Neural cell (in vitro differentiated cells): ENCODE data around the gene PAGE4. TPM values are rescaled to one million over a fixed set of nuclear protein-coding genes. Genes with fewer than 3 reads are reported as not detected.

ENCODE experiments used
- H2AFZ ChIP-seq: fragments of 200-600, 300-800 bp; sonication (generic), shearing (Covaris generic); 2 replicates; pipeline ENCODE4 v1.6.0; 2014; ENCODE audit warnings: low read depth, mild to moderate bottlenecking, antibody characterized with exemption, low read length, moderate library complexity
- H3F3A ChIP-seq: fragments of 200-600 bp; shearing (Covaris generic); 2 replicates; pipeline ENCODE4 v1.6.1; 2016; ENCODE audit warnings: mild to moderate bottlenecking, moderate library complexity, mixed read lengths, antibody characterized with exemption, low read length; ENCODE audit not compliant: insufficient read depth, poor library complexity, severe bottlenecking
- H3K27ac ChIP-seq: fragments of 200-600, 300-800 bp; sonication (generic), shearing (Covaris generic); 2 replicates; pipeline ENCODE4 v1.5.1; 2014; ENCODE audit warnings: mild to moderate bottlenecking, low read length, moderate library complexity
- H3K27me3 ChIP-seq: fragments of 300-800, 200-600 bp; sonication (generic), shearing (Covaris generic); 2 replicates; pipeline ENCODE4 v1.6.0; 2014; ENCODE audit warnings: mild to moderate bottlenecking, low read depth, low read length, moderate library complexity; ENCODE audit not compliant: insufficient read depth
- H3K36me3 ChIP-seq: fragments of 300-800, 200-600 bp; sonication (generic), shearing (Covaris generic); 2 replicates; pipeline ENCODE4 v1.5.1; 2014; ENCODE audit warnings: mild to moderate bottlenecking, antibody characterized with exemption, low read length, moderate library complexity; ENCODE audit not compliant: insufficient read depth
- H3K4me2 ChIP-seq: fragments of 300-800, 200-600 bp; sonication (generic), shearing (Covaris generic); 2 replicates; pipeline ENCODE4 v1.6.0; 2014; ENCODE audit warnings: mild to moderate bottlenecking, low read length
- H3K4me3 ChIP-seq: fragments of 300-800, 200-600 bp; sonication (generic), shearing (Covaris generic); 2 replicates; pipeline ENCODE4 v1.5.1; 2014; ENCODE audit warnings: mild to moderate bottlenecking, low read length, moderate library complexity
- H3K79me2 ChIP-seq: fragments of 200-600 bp; shearing (Covaris generic); replicated peaks from 2 replicates; pipeline ENCODE4 v1.6.0; 2014; ENCODE audit warnings: mild to moderate bottlenecking, low read length, moderate library complexity; ENCODE audit not compliant: insufficient read depth
- H3K9ac ChIP-seq: fragments of 300-800, 200-600 bp; sonication (generic), shearing (Covaris generic); 2 replicates; pipeline ENCODE4 v1.6.1; 2016; ENCODE audit warnings: mild to moderate bottlenecking, low read length, mixed read lengths
- H3K9me2 ChIP-seq: fragments of 200-600 bp; shearing (Covaris generic); 2 replicates; pipeline ENCODE4 v1.6.1; 2016; ENCODE audit warnings: mild to moderate bottlenecking, low read length, mixed read lengths; ENCODE audit not compliant: insufficient read depth
- H3K9me3 ChIP-seq: fragments of 200-600, 300-800 bp; sonication (generic), shearing (Covaris generic); 2 replicates; pipeline ENCODE4 v1.6.1; 2016; ENCODE audit warnings: mild to moderate bottlenecking, mixed run types, low read length, moderate library complexity, mixed read lengths
- H4K20me1 ChIP-seq: fragments of 200-600 bp; shearing (Covaris generic); 2 replicates; pipeline ENCODE4 v1.6.1; 2016; ENCODE audit warnings: mild to moderate bottlenecking, mixed run types; ENCODE audit not compliant: insufficient read depth
- CTCF ChIP-seq: fragments of 450-650 bp; IDR thresholded peaks from 2 replicates; pipeline ENCODE4 v1.5.1; 2014; ENCODE audit warnings: antibody characterized with exemption, mild to moderate bottlenecking, moderate library complexity; ENCODE audit not compliant: poor library complexity, severe bottlenecking
- EP300 ChIP-seq: fragments of 450-650 bp; conservative IDR thresholded peaks from 2 replicates; pipeline ENCODE4 v1.6.1; 2014; ENCODE audit warnings: antibody characterized with exemption, mild to moderate bottlenecking, moderate library complexity; ENCODE audit not compliant: poor library complexity, severe bottlenecking
- EZH2 ChIP-seq: fragments of 200-600, 300-800 bp; shearing (Covaris generic), sonication (generic); IDR thresholded peaks from 2 replicates; pipeline ENCODE4 v1.6.1; 2014; ENCODE audit warnings: antibody characterized with exemption, low read length, borderline replicate concordance, mild to moderate bottlenecking; ENCODE audit not compliant: insufficient read depth, poor library complexity, severe bottlenecking
- MXI1 ChIP-seq: fragments of 450-650 bp; conservative IDR thresholded peaks from 2 replicates; pipeline ENCODE4 v1.6.1; 2014; ENCODE audit warnings: antibody characterized with exemption, mild to moderate bottlenecking; ENCODE audit not compliant: poor library complexity, severe bottlenecking
- POLR2AphosphoS5 ChIP-seq: IDR thresholded peaks from 2 replicates; pipeline ENCODE4 v1.6.1; 2012
- RAD21 ChIP-seq: fragments of 450-650 bp; conservative IDR thresholded peaks from 2 replicates; pipeline ENCODE4 v1.6.1; 2014; ENCODE audit warnings: antibody characterized with exemption, mild to moderate bottlenecking, moderate library complexity
- SMC3 ChIP-seq: fragments of 450-650 bp; conservative IDR thresholded peaks from 2 replicates; pipeline ENCODE4 v1.6.1; 2014; ENCODE audit warnings: antibody characterized with exemption, mild to moderate bottlenecking, moderate library complexity; ENCODE audit not compliant: poor library complexity
- TAF1 ChIP-seq: IDR thresholded peaks from 2 replicates; pipeline ENCODE4 v1.6.1; 2012; ENCODE audit warnings: low read depth
- polyA plus RNA-seq: library from polyadenylated mRNA; depleted of rRNA; stranded (reverse); fragments of >200 nt; gene quantifications from 2 replicates; pipeline ENCODE4 v1.2.3, GENCODE V29; 2014
- TF ChIP-seq, protein P1 (sequence below): IDR thresholded peaks from 2 replicates; pipeline ENCODE4 v1.6.1; 2012; ENCODE audit warnings: borderline replicate concordance

The PAGE4 gene
- polyA plus RNA-seq, 1 donor from 2014 or later = not detected

DNA sequence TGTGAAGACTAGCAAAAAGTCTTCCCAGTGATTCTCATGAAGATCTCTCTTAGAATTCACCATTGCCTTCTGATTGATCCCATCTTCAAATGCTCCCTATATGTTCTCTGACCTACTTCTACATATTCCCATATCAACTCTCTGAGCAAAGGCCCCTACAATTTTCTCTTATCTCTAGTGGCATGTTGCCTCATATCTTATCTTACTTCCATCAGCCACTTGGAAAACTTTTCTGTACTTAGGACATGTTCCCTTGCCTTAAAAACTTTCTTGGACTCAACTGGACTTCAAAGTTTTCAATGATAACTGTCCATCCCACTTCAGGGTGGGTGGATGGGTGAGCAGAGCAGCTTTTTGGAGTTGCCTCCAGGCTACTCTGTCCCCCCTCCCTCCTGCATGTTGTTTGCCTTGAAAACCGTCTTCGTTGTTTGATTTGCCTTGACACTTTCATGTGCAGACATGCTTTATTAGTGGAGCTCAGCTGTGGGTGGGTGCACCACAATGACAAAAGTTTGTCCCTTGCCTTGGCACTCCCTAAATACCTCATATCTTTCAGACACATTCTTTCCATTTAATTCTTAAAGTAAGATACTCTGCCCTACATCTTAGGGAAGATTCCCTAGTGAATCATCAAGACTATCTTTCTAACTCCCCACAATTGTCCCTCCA, 31.9 kb downstream of the PAGE4 start:
- Histone ChIP-seq H3K27me3 (no peaks in the 10 kb centered on the region), H4K20me1 (no peaks in the 10 kb centered on the region), H3K4me2 (no peak overlapping the region), H3K9me3 (no peaks in the 10 kb centered on the region), H3K9ac (no peak overlapping the region), H3K27ac (no peak overlapping the region), H2AFZ (no peak overlapping the region), H3K9me2 (no peaks in the 10 kb centered on the region), H3K36me3 (no peaks in the 10 kb centered on the region), H3F3A (no peaks in the 10 kb centered on the region), H3K79me2 (no peaks in the 10 kb centered on the region), H3K4me3 (no peak overlapping the region)
- TF ChIP-seq EP300 (no peak), EZH2 (no peak), MXI1 (no peak), TAF1 (no peak), POLR2AphosphoS5 (no peak), SMC3 (no peak), RAD21 (no peak), CTCF (no peak)
- TF ChIP-seq, protein P1, sequence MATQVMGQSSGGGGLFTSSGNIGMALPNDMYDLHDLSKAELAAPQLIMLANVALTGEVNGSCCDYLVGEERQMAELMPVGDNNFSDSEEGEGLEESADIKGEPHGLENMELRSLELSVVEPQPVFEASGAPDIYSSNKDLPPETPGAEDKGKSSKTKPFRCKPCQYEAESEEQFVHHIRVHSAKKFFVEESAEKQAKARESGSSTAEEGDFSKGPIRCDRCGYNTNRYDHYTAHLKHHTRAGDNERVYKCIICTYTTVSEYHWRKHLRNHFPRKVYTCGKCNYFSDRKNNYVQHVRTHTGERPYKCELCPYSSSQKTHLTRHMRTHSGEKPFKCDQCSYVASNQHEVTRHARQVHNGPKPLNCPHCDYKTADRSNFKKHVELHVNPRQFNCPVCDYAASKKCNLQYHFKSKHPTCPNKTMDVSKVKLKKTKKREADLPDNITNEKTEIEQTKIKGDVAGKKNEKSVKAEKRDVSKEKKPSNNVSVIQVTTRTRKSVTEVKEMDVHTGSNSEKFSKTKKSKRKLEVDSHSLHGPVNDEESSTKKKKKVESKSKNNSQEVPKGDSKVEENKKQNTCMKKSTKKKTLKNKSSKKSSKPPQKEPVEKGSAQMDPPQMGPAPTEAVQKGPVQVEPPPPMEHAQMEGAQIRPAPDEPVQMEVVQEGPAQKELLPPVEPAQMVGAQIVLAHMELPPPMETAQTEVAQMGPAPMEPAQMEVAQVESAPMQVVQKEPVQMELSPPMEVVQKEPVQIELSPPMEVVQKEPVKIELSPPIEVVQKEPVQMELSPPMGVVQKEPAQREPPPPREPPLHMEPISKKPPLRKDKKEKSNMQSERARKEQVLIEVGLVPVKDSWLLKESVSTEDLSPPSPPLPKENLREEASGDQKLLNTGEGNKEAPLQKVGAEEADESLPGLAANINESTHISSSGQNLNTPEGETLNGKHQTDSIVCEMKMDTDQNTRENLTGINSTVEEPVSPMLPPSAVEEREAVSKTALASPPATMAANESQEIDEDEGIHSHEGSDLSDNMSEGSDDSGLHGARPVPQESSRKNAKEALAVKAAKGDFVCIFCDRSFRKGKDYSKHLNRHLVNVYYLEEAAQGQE = no peak

GRCh38 chrX:49862093-49862492, 33.0 kb downstream of the PAGE4 start:
- H3K79me2 ChIP-seq = no peaks in the 10 kb centered on the region
- no peak for TF ChIP-seq SMC3
- TF ChIP-seq EP300 = no peak
- TF ChIP-seq EZH2 = no peak
- TF ChIP-seq POLR2AphosphoS5 = no peak
- no peak for TF ChIP-seq TAF1
- TF ChIP-seq RAD21 = no peak
- no peak for TF ChIP-seq MXI1
- TF ChIP-seq, protein P1 = no peak
- TF ChIP-seq CTCF = no peak
- no peak overlapping the region for H3K4me3 ChIP-seq
- H3K9me3 ChIP-seq = no peaks in the 10 kb centered on the region
- no peak overlapping the region for H3K27ac ChIP-seq
- H3K36me3 ChIP-seq = no peaks in the 10 kb centered on the region
- H3K4me2 ChIP-seq = no peak overlapping the region
- no peaks in the 10 kb centered on the region for H3F3A ChIP-seq
- H3K9me2 ChIP-seq = no peaks in the 10 kb centered on the region
- H3K27me3 ChIP-seq = no peaks in the 10 kb centered on the region
- H2AFZ ChIP-seq = no peak overlapping the region
- no peak overlapping the region for H3K9ac ChIP-seq
- H4K20me1 ChIP-seq = no peaks in the 10 kb centered on the region
